OCI-LY1 (cell line): ENCODE measurements around the gene TGM2.

Source experiments
- CTCF ChIP-seq: fragments of 200-600 bp; sonication (generic), shearing (Covaris generic); IDR thresholded peaks from 2 replicates; pipeline ENCODE4 v1.5.1; 2017; ENCODE audit warnings: mild to moderate bottlenecking, antibody characterized with exemption, low read length, moderate library complexity, mixed read lengths
- EZH2 ChIP-seq: fragments of 200-600 bp; sonication (generic), shearing (Covaris generic); IDR thresholded peaks from 2 replicates; pipeline ENCODE4 v1.8.0; 2017; ENCODE audit warnings: borderline replicate concordance, mixed run types, mild to moderate bottlenecking, antibody characterized with exemption, low read length, moderate library complexity, mixed read lengths

- TF ChIP-seq CTCF (no peak), EZH2 (no peak)
These were observed 75.6 kb downstream of the TGM2 start for GRCh38 chr20:38089500-38089899.
